HFFc6 (cell line): Measurements from ENCODE around the gene LRRTM2. TPM values are rescaled to one million over a fixed set of nuclear protein-coding genes. Genes with fewer than 3 reads are reported as not detected.

Experiments used
- DNase-seq: peaks from one replicate; pipeline ENCODE4 v3.0.0-alpha.2; 2018
- H3K27ac Mint-ChIP-seq: 2 replicates; pipeline ENCODE4 v1.8.0; 2020; ENCODE audit warnings: mild to moderate bottlenecking, mixed read lengths
- H3K27me3 Mint-ChIP-seq: 2 replicates; pipeline ENCODE4 v1.8.0; 2021; ENCODE audit warnings: mild to moderate bottlenecking, moderate library complexity, mixed read lengths; ENCODE audit not compliant: insufficient read depth
- H3K36me3 Mint-ChIP-seq: 2 replicates; pipeline ENCODE4 v1.8.0; 2021; ENCODE audit warnings: low read depth, mixed read lengths
- H3K4me1 Mint-ChIP-seq: 2 replicates; pipeline ENCODE4 v1.8.0; 2020; ENCODE audit warnings: low read depth, mixed read lengths
- H3K4me3 Mint-ChIP-seq: 2 replicates; pipeline ENCODE4 v1.8.0; 2020; ENCODE audit warnings: mild to moderate bottlenecking, moderate library complexity, mixed read lengths
- H3K9me3 Mint-ChIP-seq: 2 replicates; pipeline ENCODE4 v1.8.0; 2020; ENCODE audit warnings: mild to moderate bottlenecking, mixed read lengths
- total RNA-seq, 6 experiments: library from RNA; stranded (reverse); fragmentation: NEBNext Ultra II Directional; extraction: Animal tissue kit (Norgen Biotek cat#: 25700); gene quantifications; 2 replicates in 1 of 6; 3 replicates in 5 of 6; pipeline ENCODE4 v1.2.3, GENCODE V29; 2021
- TF ChIP-seq, protein P1 (sequence below): fragments of 200-600 bp; sonication (generic); IDR thresholded peaks from 2 replicates; pipeline ENCODE4 v1.5.0; 2021; ENCODE audit warnings: antibody characterized with exemption, mild to moderate bottlenecking

Gene LRRTM2
- total RNA-seq, 6 experiments from 2014 or later, result 0.20 to 1.0 (median 0.25) TPM

- H3K27ac Mint-ChIP-seq, result no peak overlapping the region
- H3K36me3 Mint-ChIP-seq, result peaks cover 12% of the 10 kb centered on the region
- H3K4me1 Mint-ChIP-seq, result peaks cover 49% of the 10 kb centered on the region
- H3K9me3 Mint-ChIP-seq, result peaks cover under 1% of the 10 kb centered on the region; the same call in 1 of the 2 replicates
- TF ChIP-seq, protein P1, sequence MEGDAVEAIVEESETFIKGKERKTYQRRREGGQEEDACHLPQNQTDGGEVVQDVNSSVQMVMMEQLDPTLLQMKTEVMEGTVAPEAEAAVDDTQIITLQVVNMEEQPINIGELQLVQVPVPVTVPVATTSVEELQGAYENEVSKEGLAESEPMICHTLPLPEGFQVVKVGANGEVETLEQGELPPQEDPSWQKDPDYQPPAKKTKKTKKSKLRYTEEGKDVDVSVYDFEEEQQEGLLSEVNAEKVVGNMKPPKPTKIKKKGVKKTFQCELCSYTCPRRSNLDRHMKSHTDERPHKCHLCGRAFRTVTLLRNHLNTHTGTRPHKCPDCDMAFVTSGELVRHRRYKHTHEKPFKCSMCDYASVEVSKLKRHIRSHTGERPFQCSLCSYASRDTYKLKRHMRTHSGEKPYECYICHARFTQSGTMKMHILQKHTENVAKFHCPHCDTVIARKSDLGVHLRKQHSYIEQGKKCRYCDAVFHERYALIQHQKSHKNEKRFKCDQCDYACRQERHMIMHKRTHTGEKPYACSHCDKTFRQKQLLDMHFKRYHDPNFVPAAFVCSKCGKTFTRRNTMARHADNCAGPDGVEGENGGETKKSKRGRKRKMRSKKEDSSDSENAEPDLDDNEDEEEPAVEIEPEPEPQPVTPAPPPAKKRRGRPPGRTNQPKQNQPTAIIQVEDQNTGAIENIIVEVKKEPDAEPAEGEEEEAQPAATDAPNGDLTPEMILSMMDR, result no peak
- H3K27me3 Mint-ChIP-seq, result no peaks in the 10 kb centered on the region; the same call in 1 of the 2 replicates
- DNase-seq, result no peak
- no peak overlapping the region for H3K4me3 Mint-ChIP-seq
Observed at GRCh38 chr5:138869038-138869437, 6.1 kb downstream of the LRRTM2 start.

DNA sequence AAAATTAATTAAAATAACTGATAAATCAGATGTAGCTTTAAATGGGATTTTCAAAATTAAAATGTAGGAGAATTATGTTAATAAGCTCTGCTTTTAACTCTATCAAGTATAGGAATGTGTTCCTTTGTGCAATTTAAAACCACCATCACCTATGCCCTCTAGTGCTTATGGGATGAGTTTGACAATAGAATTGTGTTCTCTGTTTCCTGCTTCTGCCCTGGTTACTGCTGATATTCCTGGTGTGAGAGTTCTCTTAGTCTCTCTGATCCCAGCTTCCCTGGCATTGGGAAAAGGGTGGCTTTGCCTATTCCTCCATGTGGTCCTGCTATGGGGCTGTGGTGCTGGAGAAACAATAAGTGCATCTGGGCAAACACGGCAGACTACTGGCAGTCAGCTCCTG is 8.1 kb downstream of the LRRTM2 start:
- no peak for DNase-seq
- Mint-ChIP-seq H3K9me3 (peaks cover 8% of the 10 kb centered on the region), H3K27ac (no peak overlapping the region), H3K27me3 (no peaks in the 10 kb centered on the region; the same call in 1 of the 2 replicates), H3K36me3 (peaks cover 33% of the 10 kb centered on the region), H3K4me3 (no peak overlapping the region), H3K4me1 (peaks cover 31% of the 10 kb centered on the region)
- TF ChIP-seq, protein P1, result no peak

GRCh38 chr5:138853132-138853531 is 22.0 kb downstream of the LRRTM2 start:
- no peak for DNase-seq
- Mint-ChIP-seq H3K4me3 (no peak overlapping the region), H3K4me1 (peaks cover 51% of the 10 kb centered on the region), H3K27me3 (no peaks in the 10 kb centered on the region), H3K9me3 (no peaks in the 10 kb centered on the region), H3K36me3 (peaks cover 7% of the 10 kb centered on the region; the same call in 1 of the 2 replicates), H3K27ac (no peak overlapping the region)
- TF ChIP-seq, protein P1, result no peak

DNA sequence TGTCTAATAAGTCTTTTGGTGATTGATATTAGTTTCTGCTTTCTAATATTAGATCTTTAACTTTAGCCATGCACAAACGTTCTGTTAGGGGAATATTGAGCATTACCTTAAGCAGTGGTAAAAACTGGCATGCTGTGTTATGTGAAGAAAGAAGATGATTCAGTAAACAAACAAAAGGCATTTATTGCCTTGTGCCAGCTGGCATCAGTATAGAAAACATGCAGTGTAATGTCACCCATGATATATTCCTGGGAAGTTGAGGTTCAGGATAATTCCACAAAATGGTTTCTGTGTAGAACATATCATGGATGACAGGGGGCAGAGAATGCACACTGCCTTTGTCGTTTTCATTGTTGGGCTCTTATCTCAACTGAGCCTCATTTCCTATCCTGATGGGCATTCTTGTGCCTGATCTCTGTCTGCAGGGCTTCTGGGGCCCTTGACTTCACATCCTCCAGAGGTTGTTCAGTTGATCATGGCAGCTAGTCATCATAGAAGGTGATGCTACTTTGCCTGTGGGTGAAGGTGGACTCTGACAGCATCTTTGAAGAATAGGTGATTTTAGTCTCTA is 24.2 kb downstream of the LRRTM2 start:
- DNase-seq, result no peak
- no peaks in the 10 kb centered on the region for H3K9me3 Mint-ChIP-seq
- no peak overlapping the region for H3K27ac Mint-ChIP-seq
- peaks cover 7% of the 10 kb centered on the region; the same call in 1 of the 2 replicates for H3K36me3 Mint-ChIP-seq
- H3K4me3 Mint-ChIP-seq, result no peak overlapping the region
- TF ChIP-seq, protein P1, result no peak
- peaks cover 69% of the 10 kb centered on the region for H3K4me1 Mint-ChIP-seq
- H3K27me3 Mint-ChIP-seq, result no peaks in the 10 kb centered on the region

DNA sequence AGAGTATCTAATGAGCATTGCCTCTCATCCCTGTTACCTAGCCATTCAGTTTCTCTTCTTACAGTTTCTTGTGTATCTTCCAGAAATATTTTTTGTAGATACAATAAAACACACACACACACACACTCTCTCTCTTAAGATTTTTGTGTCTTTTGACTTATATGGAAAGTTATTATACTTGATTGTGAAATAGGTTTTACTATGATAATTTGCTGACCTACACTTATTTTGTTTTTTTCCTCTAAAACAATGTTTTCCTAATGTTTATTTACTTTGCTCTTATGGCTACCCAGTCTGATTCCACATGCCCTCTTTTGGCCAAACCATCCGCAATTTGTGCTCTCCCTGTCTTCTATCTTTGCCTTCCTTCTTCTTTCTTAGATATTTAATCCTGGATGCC is 25.3 kb downstream of the LRRTM2 start:
- Mint-ChIP-seq H3K36me3 (peaks cover 12% of the 10 kb centered on the region), H3K4me3 (peak overlapping the region; percentile 50), H3K27ac (peak overlapping the region; percentile 58), H3K9me3 (no peaks in the 10 kb centered on the region), H3K4me1 (peaks cover 80% of the 10 kb centered on the region), H3K27me3 (no peaks in the 10 kb centered on the region)
- TF ChIP-seq, protein P1, result no peak
- no peak for DNase-seq
